ENCODE results near the gene PADI3.

The PADI3 gene

DNA sequence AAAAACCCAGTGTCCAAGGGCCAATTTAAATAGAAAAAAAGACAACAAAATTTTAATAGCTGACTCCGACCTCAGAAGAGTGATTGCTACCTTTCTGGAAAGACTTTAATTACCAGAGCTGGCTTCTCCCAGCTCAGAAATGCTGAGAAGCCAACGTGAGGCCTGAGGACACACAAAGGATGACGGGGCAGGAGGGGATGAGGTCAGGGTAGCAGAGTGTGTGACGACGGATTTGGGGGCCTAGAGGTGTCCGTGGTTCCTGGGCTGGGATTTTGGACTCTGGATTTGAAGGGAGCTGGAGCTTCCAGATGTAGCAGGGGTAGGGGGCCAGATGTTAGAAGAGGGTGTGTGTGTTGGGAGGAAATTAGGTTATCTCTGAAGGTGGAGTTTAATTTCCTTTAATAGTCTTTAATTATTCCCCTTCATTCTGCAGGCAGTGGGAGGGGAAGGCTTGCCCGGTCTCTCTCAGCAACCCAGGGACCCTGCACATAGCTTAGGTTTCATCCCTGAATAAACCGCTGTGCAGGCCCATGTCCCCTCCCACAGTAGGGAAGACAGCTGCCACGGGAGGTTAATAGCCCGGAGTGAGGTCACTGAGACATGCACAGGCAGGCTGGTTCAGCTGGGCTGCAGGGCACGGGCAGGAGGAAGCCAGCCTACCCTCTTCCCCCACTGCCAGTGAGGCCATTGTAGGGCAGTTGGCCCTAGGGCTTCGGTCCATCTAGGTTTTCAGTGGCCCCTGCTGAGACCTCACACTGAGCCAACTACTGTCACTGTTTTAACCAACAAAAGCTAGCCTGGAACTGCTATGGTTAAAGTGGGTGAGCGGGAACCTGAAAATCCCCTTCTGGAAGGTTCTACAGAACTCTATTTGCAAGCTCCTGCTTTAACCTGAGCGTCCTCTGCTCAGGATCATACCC lies 3.8 kb upstream of the PADI3 start:
- peak; percentile 41 for DNase-seq

DNA sequence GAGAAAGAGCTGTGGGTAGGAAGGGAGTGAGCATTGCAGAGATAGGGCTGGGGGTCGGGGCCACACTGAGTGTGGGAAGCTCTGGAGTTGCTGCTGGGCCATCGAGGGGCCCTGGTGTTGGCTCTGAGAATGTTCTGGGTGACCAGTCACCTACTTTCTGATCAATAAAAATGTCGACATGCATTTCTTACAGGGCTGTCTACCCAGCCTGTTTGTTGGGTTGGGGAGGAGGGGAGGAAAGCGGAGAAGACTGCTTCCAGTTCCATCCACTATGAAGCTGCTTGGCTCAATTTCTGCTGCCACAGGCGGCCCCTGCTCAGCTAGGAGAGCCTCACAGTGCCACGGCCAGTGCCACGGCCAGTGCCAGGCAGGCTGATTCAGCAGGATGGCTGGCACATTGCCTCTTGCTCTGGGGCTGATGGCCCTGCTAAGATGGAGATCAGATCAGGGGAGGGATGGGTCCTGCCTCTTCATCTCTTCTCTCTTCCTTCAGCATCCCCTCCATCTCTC lies 3.0 kb upstream of the PADI3 start:
- DNase-seq: no peak

- no peak for DNase-seq
Measured at GRCh38 chr1:17246971-17247370, 1.9 kb upstream of the PADI3 start.

GRCh38 chr1:17250601-17251000 lies 1.7 kb downstream of the PADI3 start:
- DNase-seq: peak; percentile 42

DNA sequence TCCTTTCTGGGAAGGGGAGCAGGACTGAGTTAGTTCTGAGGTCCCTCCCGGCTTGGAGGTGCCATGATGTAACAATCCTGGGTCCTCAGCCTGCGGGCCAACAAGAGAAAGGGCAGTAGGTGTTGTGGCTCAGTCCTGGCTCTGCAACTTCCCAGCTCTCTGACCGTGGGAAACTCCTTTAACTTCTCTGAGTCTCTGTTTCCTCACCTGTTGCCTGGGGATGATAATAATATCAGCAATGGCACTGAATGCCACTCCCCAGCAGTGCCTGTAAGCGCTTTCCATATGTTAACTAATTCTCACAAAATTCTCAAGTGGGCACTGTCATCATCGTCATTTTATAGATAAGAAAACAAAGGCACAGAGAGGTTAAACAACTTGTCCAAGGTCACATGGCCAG lies 2.3 kb downstream of the PADI3 start:
- no peak for DNase-seq

GRCh38 chr1:17251701-17252376 lies 2.9 kb downstream of the PADI3 start:
- no peak for DNase-seq

DNA sequence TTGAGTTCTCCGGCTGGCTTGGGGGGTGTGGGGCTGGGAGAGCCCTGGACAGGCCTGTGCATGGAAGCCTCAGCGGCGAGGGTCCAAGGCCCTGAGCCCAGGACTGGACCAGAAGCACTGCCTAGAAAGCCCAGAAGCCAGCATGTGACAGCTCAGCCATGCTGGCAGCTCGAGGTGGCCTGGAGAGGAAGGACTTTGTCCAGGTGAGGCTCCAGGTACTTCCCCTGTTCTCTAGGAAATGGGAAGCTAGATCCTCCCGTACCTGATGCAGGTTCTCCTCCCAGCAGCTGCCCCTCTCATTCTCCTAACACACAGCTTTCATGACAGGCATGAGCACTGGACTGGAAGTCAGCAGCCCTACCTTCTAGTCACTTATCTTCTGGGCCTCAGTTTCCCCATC lies 6.4 kb downstream of the PADI3 start:
- DNase-seq: no peak

- DNase-seq: no peak
Measured at GRCh38 chr1:17258116-17258757, 9.3 kb downstream of the PADI3 start.

DNA sequence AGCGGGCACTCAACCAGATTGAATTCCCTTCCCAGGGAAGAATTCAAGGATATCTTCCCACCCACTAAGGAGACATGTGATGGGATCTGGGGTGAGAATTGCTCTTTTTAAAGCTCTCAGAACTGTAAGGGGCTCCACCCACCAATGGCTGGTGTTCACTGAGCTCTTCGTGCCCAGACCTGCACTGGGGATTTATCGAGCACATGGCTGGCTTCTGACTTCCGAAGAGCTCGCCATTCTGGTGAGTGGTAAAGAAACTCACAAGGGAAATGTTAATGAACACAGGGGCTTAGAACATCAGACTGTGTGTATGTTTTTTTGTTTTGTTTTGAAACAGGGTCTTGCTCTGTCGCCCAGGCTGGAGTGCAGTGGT lies 9.8 kb downstream of the PADI3 start:
- DNase-seq: no peak

- no peak for DNase-seq
Measured at GRCh38 chr1:17259233-17259873, 10.5 kb downstream of the PADI3 start.

GRCh38 chr1:17260264-17260663 lies 11.4 kb downstream of the PADI3 start:
- no peak for DNase-seq

GRCh38 chr1:17260738-17261137 lies 11.8 kb downstream of the PADI3 start:
- no peak for DNase-seq

- DNase-seq: no peak
Measured at GRCh38 chr1:17263936-17264335, 15.0 kb downstream of the PADI3 start.

DNA sequence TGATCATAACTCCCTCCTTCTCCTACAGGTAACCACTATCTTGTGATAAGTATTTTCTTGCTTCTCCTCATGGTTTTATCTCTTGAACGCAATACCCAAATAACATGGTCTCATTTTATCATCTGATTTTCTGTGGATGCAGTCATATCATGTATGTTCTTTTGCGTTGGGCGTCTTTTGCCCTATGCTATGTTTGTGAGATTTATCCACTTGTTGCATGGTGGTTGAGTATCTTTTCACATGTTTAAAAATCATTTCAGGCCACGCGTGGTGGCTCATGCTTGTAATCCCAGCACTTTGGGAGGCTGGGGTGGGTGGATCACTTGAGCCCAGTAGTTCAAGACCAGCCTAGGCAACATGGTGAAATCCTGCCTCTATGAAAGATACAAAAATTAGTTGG lies 15.6 kb downstream of the PADI3 start:
- DNase-seq: no peak

GRCh38 chr1:17265162-17265561 lies 16.3 kb downstream of the PADI3 start:
- no peak for DNase-seq

DNA sequence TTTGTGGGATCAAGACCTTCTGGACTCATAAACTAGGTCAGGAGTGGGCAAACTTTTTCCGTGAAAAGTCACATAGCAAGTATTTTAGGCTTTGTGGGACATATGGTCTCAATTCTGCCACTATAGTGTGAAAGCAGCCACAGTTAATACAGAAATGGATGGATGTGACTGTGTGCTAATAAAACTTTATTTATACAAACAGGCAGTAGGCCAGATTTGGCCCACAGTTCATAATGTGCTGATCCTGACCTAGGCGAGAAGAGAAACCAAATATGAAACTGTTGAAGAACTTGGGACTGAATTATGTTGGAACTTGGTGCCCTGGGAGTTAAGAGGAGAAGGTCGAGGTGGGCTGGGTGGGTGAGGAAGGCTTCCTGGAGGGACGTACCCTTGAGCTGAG lies 17.1 kb downstream of the PADI3 start:
- DNase-seq: no peak

- no peak for DNase-seq
Measured at GRCh38 chr1:17270891-17271765, 22.2 kb downstream of the PADI3 start.

- no peak for DNase-seq
Measured at GRCh38 chr1:17272066-17272465, 23.2 kb downstream of the PADI3 start.

- no peak for DNase-seq
Measured at GRCh38 chr1:17272646-17273045, 23.7 kb downstream of the PADI3 start.

DNA sequence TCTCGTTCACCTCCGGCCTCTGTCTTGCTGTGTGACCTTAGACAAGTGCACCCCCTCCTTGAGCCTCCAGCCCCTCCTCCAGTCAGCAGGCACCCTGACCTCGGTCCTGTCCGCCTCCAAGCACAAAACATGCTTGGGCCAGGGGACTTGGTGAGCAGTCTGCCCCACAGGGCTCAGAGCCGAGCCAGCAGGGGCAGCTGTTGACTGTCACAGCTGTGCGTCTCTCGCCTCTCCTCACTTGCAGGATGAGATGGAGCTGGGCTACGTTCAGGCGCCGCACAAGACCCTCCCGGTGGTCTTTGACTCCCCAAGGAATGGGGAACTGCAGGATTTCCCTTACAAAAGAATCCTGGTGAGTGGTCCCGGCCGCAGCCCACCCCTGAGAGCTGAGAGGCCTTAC lies 24.2 kb downstream of the PADI3 start:
- DNase-seq: no peak

DNA sequence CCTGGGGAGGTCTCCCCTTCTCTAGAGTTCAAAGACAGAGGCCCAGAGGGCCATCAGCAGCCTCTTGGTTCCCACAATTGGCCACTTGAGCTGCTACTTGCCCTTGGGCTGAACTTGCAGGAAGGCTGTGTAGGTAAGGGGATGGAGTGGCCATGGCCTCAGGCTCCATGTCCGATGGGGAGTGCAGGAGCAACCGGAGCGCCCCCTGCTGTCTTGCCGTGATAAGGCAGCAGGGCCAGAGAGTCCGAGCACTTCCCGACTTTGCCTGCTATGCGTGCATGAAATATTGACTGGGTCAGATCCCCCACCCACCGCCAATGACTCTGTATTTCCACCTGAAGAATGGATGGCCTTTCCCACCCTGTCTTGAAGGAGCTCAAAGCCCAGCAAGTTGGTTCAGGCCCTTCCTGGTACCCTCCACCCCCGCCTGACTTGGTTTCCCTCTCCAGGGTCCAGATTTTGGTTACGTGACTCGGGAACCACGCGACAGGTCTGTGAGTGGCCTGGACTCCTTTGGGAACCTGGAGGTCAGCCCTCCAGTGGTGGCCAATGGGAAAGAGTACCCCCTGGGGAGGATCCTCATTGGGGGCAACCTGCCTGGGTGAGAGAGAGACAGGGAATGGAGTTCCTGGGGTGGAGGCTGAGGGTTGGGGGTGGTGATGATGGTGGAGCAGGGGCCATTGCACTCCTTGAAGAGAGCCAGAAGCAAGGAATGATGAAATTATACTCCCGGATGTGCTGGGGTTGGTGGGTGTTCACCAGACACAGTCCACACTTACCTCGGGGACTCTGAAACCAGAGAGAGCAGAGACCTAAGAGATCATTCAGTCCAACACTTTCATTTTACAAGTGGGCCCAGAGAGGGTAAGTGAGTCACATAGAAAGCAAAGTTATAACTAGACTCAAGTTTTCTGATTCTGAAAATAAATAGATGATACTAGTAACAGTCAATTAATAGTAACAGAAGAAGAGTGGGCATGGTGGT lies 25.6 kb downstream of the PADI3 start:
- DNase-seq: no peak

Data from DMS153 (cell line).